Stromal cell of bone marrow (primary cell): ENCODE data around the gene KTI12.
"Not testable (repeated sequence)": the region's sequence is repeated elsewhere in the genome, so short reads cannot be mapped to it uniquely, and the experiment has no call there.

Experiments used
- DNase-seq: peaks from one replicate; pipeline ENCODE4 v3.0.0-alpha.2; 2012; ENCODE audit warnings: low read depth

Gene KTI12

DNA sequence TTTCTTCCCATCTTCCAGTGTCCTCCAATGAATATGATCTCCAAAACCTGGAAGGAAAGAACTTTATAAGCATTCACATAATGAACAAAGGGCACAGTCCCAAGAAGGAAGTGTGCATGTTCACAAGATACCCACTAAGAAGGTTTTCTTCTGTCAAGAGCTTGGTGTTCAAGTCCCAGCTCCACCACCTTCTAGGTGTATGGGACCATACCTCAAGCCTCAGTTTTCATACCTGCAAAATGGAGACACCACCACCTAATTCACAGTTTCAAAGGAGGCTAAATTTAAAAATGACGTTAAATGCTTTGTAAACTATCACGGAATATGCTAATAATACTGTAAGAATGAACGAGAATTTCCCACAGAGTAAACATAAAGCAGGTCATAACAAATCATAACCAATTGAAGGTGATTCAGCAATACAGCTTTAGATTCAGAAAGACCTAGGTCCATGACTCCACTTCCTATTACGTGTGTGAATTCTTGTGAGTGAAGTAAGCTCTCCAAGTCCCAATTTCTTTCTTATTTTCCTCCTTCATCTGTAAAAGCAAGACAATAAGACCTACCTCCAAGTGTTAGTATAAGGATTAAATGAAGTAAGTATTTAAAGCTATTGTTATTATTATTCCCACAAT lies 8.1 kb upstream of the KTI12 start:
- DNase-seq, result no peak

DNA sequence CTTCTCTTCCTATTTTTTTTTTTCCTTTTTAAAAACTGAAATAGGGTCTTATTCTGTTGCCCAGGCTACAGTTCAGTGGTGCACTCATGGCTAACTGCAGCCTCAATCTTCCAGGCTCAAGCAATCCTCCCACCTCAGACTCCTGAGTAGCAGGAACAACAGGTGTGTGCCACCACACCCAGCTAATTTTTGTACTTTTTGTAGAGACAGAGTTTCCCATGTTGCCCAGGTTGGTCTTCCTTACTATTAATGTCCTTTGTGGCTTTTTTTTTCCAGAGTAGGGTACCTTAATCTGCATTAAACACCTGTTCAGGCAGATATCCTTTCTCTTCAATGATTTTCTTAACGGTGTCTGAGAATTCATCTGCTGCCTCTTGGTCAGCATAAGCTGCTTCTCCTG lies 4.3 kb upstream of the KTI12 start:
- no peak for DNase-seq

DNA sequence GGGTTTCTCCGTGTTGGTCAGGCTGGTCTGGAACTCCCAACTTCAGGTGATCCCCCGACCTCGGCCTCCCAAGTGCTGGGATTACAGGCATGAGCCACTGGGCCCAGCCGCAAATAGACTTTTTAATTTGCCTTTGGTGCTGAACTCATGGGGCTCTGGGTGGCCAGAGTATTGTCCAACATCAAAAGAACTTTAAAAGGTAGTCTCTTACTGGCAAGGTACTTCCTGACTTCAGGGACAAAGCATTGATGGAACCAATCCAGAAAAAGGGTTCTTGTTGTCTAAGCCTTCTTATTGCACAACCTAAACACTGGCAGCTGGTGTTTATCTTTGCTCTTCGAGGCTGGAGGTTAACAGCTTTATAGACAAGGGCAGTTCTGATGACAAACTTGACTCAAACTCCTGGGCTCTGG lies 3.8 kb upstream of the KTI12 start:
- DNase-seq, result no peak

DNA sequence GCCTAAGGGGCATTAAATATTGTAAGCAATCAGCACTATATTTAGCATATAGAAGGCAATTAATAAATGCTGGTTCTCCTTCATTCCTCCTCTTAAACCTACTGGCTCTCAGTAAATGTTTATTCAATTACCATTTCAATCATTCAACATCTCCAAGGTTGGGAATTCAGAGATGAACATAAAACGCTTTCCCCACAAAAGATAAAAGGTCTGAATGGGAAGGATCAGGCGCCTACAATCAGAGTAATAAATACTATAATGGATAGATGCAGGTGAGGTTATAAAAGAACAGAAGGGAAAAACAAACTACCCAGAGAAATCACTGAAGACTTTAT lies 407 bp upstream of the KTI12 start:
- no peak for DNase-seq

DNA sequence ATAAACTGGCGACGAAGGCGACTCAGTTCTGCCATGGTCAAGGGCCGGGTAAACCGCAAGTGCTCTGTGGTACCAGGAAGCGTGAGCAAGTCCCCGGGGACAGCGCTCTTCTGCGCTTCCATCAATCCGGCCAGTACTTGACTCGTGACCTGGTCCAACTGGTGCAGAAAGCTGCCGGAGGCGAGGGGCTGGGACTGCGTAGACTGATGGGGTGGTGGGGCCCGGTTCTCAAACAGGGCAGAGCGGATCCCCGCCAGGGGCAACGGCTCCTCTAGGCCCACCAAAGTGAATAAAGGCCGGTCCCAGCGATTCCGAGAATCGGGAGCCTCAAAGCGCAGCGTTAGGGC lies 852 bp downstream of the KTI12 start:
- peak; percentile 61 for DNase-seq

DNA sequence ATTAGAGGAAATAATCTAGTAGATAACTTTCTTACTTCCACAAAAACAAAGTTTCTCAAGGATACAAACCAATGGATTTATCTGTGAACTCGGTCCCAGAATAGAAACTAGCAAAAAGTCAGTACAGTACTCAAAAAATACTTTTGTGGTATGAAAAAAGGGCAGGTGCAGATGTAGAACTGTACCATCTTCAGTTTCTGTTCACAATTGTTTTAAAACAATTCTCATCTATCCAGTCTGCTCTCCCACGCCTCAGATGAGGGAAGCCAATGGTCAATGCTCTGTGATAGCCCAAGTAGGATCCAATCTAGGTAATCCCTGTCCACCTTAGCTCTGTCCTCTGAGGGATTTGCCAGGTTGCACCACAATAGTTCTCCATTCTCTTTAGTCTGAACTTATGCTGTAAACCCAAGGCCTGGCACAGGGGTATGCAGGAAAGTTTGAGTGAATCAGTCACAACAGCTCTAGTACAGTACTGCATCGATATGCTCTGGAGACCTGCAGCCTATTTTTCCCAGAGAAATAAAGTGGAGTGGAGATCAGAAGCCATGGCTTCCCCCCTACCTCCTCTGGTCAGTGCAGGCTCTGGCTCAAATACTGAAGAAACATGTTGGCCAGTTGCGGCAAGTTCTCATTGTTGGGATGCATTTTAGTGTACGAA lies 1.4 kb downstream of the KTI12 start:
- no peak for DNase-seq

DNA sequence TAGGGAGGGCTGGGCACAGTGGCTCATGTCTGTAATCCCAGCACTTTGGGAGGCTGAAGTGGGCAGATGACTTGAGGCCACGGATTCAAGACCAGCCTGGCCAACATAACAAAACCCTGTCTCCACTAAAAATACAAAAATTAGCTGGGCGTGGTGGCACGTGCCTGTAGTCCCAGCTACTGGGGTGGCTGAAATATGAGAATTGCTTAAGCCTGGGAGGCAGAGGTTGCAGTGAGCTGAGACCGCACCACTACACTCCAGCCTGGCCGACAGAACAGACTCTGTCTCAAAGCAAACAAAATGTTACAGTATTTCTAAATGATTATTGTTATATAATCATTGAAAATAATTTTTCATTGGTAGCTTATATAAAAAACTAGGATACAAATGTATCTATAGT lies 4.8 kb downstream of the KTI12 start:
- not testable (repeated sequence) for DNase-seq

DNA sequence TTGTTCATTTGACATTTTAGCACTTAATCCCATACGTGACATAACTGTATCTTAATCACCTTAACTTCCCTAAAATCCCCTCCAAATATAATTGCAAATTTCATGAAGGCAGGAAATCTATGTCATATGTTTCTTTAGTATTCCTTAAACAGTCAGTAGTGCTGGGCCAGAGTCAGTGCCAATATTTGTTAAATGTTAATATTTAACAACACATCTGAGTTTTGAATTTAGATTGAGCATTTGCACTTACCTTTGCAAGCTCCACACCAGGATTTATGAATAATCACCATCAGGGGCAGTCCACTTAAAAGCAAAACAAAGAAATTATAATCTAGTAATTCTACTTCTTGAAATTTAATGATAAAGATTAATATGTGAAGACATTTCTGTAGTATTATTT lies 5.3 kb downstream of the KTI12 start:
- no peak for DNase-seq

DNA sequence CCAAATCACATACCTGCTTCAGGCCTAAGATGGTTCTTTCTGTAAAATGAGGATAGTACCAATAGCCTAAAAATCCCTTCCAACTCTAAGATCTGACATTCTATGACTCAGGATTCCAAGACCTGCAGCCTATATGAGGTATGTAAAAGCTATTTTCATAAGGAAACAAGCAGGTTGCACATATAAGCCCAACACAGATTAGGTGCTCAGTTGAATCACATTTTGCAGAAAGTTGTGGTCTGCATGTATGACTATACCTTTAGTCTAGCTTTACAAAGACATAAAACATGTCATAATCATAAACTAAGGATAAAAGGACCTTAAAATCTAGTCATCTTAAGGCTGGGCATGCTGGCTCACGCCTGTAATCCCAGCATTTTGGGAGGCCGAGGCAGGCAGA lies 7.3 kb downstream of the KTI12 start:
- no peak for DNase-seq

DNA sequence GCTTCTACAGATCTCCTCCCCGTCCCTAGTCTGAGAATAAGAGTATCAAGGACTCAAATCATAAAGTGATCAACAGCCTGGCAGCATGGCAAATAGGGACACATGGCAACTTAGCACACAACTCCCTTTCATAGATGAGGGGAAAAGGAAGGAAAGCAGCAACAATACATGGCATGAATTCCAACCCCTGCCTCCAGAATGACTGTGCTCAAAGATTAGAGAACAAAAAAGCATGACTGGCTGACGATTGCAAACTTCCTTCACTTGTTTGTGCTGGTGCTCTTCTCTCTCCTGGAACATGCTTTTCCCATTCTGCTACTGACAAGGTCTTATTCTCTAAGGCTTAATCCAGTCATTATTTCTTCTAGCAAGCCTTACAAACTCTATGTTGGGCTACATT lies 11.5 kb downstream of the KTI12 start:
- no peak for DNase-seq

DNA sequence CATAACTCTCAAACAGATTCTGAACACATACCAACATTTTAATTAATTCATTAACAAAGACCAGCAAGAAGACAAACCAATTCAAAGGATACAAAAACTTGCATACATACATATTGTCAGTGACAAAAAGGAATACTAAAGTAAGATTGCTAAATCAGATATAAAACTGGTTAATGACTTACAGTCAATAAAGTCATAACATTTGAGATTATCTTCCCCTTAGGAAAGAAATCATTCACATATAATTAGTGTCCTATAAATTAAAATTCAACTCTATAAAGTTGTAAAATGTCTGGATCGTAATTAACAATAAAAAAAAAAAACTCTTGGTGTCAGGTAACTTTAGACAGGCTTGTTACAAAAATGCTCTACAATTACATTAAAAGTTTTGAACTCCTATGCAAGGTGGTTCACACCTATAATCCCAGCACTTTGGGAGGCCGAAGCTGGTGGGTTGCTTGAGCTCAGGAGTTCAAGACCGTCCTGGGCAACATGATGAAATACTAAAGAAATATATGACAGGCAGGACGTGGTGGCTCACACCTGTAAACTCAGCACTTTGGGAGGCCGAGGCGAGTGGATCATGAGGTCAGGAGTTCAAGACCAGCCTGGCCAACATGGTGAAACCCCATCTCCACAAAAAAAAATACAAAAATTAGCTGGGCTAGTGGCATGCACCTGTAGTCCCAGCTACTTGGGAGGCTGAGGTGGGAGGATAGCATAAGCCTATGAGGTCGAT lies 25.4 kb downstream of the KTI12 start:
- DNase-seq, result no peak

DNA sequence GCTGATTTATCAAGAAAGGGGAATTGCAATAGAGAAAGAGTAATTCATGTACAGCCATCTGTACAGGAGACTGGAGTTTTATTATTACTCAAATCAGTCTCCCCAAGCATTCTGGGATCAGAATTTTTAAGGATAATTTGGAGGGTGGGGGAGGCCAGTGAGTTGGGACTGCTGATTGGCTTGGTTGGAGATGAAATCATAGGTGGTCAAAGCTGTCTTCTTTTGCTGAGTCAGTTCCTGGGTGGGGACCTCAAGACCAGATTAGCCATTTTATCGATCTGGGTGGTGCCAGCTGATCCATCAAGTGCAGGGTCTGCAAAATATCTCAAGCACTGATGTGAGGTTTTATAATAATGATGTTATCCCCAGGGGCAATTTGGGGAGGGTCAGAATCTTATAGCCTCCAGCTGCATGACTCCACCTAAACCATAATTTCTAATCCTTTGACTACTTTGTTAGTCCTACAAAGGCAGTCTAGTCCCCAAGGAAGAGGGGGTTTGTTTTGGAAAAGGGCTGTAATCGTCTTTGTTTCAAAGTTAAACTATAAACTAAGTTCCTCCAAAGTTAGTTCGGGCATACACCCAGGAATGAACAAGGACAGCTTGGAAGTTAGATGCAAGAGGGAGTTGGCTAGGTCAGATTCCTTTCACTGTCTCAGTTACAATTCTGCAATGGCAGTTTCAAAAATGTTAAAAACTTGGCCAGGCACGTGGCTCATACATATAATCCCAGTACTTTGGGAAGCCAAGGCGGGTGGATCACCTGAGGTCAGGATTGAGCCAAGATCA lies 26.2 kb downstream of the KTI12 start:
- peak; percentile 33 for DNase-seq

DNA sequence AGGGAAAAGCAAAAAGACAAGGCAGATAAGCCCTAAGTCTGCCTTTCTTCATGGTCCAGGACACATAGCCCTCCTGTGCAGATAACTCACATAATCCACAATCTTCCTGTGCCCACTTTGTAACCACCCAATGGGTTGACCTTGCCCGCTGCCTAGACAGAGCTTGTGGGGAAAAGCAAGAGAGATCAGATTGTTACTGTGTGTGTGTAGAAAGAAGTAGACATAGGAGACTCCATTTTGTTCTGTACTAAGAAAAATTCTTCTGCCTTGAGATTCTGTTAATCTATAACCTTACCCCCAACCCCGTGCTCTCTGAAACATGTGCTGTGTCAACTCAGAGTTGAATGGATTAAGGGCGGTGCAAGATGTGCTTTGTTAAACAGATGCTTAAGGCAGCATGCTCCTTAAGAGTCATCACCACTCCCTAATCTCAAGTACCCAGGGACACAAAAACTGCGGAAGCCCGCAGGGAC lies 27.5 kb downstream of the KTI12 start:
- DNase-seq, result not testable (repeated sequence)

DNA sequence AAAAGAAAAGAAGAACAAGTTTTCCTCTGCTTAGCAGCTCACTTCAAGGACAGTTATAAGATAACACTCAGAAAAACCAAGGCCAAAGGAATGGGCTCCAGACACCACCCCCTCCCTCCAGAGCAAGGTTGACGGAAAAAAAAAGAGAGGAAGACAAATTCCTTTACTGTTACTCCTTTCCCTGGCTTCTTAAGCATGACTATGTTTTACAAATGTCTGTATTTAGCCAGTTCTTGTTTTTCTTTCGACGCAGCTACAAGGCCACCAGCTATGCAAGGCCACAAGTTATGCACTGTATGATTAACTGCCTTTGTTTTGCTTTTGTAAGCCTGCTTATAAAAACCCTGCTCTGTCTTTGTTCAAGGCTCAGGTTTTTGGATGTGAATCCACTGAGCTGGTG lies 28.1 kb downstream of the KTI12 start:
- DNase-seq, result peak; percentile 65

DNA sequence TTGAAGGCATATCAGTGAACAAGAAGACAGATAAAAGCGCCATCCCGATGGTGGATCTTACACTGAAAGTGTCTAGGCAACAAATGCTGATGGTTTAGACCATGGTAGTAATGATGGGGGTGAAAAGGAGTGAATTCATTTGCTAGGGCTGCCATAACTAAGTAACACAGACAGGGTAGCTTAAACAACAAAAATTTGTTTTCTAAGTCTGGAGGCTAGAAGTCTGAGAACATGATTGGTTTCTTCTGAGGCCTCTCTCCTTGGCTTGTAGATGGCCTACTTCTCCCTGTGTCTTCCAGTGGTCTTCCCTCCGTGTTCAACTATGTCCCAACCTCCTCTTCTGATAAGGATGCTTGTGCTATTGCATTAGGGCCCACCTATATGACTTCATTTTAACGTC lies 29.7 kb downstream of the KTI12 start:
- DNase-seq, result no peak

DNA sequence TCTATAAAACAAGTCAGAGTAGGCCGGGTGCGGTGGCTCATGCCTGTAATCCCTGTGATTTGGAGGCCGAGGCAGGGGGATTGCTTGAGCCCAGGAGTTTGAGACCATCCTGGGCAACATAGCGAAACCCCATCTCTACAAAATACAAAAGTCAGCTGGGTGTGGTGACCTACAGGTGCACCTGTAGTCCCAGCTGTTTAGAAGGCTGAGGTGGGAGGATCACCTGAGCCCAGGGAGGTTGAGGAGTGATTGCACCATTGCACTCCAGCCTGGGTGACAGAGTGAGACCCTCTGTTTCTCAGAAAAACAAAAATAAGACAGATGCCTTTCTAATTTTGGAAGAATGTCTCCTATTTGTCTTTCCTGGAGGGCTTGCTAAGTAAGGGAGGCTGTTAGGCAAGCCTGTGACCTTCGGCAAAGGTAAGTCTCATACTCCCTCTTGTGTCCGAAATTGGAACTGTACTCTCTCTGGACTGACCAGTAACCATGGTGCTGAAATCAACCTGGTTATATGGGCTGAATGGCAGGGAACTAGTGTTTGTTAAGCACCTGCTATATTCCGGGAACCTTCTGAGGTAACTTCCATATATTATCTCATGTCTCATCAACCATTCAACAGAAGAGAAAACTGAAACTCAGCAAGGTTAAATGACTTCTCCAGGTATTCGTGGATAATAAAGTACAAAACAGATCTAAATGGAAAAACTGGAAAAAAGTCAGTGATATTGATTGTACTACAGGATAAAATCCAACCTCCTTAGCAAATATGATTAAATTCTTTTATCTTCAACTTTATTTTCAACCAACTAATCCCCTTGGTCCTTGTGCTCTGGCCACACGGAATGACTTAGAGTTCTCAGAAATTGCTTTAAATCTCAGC lies 31.3 kb downstream of the KTI12 start:
- peak; percentile 78 for DNase-seq

DNA sequence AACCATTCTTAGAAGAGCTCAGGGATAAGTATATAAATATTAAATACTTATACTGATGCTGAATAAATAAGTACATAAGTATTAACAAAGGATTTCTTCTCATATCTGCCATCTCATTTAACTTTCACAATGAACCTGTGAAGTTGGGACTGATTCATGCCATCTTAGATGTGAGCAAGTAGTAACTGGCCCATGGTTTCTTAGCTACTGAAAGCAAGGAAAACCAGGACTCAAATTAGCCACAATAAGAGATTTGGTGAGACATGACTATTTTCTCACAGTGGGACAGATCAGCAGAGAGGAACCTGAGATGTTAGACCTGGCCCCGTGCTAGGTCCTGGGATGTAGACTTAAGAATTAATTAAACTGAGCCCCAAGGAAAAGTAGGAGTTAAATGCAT lies 34.9 kb downstream of the KTI12 start:
- no peak for DNase-seq

DNA sequence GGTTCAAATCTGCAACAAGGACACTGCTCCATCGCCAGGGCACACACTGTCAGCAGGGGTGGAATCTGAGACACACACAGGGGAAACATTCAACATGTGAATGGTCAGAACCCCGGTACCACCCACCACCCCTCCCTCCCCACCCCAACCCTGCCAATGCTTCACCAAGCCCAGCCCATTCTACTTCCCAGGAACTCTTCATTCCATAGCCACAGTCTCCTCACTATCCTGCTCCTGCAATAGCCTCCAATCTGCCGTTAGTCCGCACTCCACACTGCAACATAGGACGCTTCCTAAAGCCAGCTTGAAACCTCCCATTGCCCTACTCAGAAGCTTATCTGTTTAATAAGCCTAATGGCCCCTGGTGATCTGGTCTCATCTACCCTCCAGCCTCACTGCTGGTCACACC lies 35.6 kb downstream of the KTI12 start:
- no peak for DNase-seq

DNA sequence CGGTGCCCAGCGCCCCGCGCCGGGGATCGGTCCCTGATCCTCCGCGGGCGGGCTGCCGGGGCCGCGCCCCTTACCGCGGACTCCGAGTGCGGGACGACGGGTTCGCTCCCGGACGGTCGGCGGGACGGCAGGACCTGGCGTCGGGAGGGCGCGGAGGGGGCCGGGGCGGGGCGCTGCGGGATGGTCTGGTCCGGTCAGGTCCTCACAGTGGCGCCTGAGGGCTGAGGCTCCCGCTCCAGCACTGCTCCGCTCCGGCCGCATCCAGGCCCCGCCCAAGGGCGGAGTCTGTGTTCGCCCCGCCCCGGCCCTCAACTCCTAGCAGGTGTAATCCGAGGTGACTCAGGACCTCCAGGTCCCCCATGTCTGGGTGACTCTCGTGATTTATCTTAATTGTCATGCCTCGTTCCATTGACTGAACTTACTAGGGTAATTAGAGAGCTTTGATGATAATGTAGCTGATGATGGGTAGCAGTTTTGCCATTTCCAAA lies 43.1 kb downstream of the KTI12 start, which contains the start of gene RAB3B:
RAB3B (minus strand) TSS at position 223 of the 488 bp plus-strand sequence. CDS start 13,583 bp downstream, outside the sequence.
- DNase-seq, result no peak

DNA sequence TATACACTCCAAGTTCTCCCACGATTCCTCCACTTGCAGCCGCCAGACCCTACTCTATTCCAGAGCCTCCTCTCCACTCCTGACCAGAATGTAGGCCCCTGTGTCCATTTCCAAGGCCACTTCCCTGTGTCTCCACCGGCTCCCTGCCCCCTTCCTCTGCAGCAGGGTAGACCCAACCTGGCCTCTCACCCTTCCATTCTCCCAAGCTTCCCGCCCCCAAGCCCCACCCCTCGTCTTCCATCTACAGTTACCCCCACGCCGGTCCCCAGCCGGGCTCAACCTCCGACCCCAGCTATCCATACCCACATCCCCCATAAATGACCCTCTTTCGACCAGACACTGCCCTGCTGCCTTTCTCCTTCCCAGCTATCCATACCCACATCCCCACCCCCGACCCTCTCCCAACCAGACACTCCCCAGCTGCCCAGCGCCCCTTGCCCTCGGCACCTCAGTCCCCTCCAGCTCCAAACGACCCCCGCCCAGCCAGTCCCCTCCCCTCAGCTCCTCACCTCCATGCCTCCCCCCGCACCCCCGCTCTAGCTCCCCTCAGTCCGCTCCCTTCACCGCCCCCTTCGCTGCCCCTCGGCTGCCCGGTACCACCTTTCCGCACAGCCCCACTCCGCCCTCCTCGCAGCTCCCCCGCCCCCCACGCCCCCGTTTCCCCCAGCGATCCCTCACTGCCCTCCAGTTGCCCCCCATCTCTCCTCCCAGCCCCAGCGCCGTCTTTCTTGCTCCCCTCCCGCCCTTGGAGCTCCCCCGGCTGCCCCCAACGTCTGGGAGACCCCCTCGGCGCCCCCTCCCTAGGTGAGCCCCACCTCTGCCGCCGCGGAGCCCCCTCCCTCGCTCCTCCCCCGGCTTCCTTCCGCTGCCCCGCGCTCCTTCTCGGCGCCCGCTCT lies 43.8 kb downstream of the KTI12 start:
- no peak for DNase-seq
